ENCODE results near the gene ITGA11.

DNA sequence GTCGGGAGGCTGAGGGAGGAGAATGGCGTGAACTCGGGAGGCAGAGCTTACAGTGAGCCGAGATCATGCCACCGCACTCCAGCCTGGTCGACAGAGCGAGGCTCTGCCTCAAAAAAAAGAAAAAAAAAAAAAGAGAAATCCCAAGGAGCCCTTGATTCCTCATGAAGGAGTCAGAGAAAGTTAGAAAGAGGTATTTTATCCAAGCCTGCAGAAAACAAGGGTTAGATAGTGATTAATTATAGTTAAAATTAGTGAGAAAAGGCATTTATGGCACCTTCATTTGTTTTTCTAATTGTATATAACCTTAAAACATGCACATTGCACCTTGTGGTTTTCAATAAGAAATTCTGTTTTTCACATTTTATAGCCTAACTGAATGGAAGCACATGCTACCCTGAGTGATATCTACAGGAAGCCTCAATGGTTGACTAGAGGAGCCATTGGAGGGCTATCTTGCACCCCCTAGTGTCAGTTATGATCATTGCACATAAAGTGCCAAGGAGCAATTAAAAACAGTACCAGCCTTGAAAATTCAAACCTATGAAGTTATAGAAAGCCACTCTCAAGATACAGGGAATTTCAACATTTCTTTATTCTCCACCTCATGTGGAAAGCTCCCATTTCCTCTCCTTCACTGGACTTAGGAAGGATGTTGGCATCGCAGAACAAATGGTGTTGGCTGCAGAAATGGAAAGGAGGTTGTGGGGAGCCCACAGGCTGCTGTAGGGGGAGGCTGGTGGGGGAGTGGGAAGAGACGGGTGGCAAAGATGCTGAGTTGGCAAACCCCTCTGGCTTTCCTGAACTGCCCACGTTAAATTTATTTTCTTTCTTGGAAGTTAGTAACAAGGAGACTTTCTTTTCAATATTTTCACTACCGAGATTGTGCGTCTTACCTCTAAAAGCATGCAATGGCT lies 48.5 kb downstream of the ITGA11 start:
- TF ChIP-seq POLR2A (IDR thresholded peaks at IDR 0.05; ENCODE audit: low read depth, low read length) (no peak), POLR2AphosphoS5 (IDR thresholded peaks at IDR 0.05; ENCODE audit: low read depth, low read length) (no peak), TAF1 (IDR thresholded peaks at IDR 0.05; ENCODE audit: borderline replicate concordance, low read depth, low read length) (no peak)

All from GM12892 (cell line).